ENCODE data around the gene GNG7. TPM values are rescaled to one million over a fixed set of nuclear protein-coding genes. Genes with fewer than 3 reads are reported as not detected.

The GNG7 gene
- total and polyA plus RNA-seq, 2 donors (not counting 3 experiments of a cell fraction or from before 2014, with no cell fraction given): 0.29 to 0.84 TPM

DNA sequence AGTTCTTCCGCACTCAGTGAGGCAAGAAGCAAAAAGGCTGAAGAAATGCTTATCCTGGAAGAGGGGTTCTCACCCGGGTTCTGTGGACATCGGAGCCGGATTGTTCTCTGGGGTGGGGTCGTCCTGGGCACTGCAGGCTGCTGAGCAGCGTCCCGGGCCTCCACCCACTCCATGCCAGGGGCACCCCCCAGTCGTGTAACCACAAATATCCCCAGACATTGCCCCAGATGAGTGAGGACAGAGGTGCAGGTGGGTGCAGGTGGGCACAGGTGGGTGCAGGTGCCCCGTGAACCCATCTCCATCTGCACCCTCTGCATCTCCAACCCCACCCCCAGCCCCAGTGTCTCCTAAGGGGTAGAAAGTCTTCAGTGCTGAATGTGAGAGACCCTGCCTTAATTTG lies 67.5 kb downstream of the GNG7 start:
- no peaks in the 10 kb centered on the region for H3K27me3 ChIP-seq (ENCODE audit: control insufficient read depth in 2 of 2, insufficient read depth in 2 of 2, low read length in 2 of 2)
- no peak overlapping the region for H3K27ac ChIP-seq (ENCODE audit: insufficient read depth, low read depth, low read length)
- POLR2A ChIA-PET: interaction anchor here (0.6 kb wide), 1 partner anchor 216 kb away, joined by 3 read pairs; no protein-coding TSS in a partner anchor
- no peaks in the 10 kb centered on the region for H3K36me3 ChIP-seq (ENCODE audit: control insufficient read depth in 2 of 2, extremely low read depth in 1 of 2, insufficient read depth in 2 of 2, low read length in 2 of 2)
- no peak overlapping the region for H3K4me2 ChIP-seq (ENCODE audit: insufficient read depth, low read length)
- no peaks in the 10 kb centered on the region for H4K20me1 ChIP-seq (replicated peaks; ENCODE audit: control insufficient read depth, extremely low read depth, insufficient read depth, low read length)
- FAIRE-seq: no peak
- no peaks in the 10 kb centered on the region for H3K9me3 ChIP-seq (replicated peaks; ENCODE audit: control insufficient read depth, insufficient read depth, low read length)
- intact Hi-C loops (cut with micrococcal nuclease): no loop called here
- no peaks in the 10 kb centered on the region for H3K9me1 ChIP-seq (replicated peaks; ENCODE audit: control insufficient read depth, extremely low read depth, insufficient read depth, low read length)
- TF ChIP-seq MYC (IDR thresholded peaks at IDR 0.05; ENCODE audit: low read depth, low read length): no peak
- TF ChIP-seq, protein P1, sequence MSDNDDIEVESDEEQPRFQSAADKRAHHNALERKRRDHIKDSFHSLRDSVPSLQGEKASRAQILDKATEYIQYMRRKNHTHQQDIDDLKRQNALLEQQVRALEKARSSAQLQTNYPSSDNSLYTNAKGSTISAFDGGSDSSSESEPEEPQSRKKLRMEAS (IDR thresholded peaks at IDR 0.05; ENCODE audit: insufficient read depth, insufficient read length): no peak
- TF ChIP-seq GATA2 (IDR thresholded peaks at IDR 0.05; ENCODE audit: insufficient read depth, insufficient read length, low read depth, low read length): no peak
- TF ChIP-seq, protein P2, sequence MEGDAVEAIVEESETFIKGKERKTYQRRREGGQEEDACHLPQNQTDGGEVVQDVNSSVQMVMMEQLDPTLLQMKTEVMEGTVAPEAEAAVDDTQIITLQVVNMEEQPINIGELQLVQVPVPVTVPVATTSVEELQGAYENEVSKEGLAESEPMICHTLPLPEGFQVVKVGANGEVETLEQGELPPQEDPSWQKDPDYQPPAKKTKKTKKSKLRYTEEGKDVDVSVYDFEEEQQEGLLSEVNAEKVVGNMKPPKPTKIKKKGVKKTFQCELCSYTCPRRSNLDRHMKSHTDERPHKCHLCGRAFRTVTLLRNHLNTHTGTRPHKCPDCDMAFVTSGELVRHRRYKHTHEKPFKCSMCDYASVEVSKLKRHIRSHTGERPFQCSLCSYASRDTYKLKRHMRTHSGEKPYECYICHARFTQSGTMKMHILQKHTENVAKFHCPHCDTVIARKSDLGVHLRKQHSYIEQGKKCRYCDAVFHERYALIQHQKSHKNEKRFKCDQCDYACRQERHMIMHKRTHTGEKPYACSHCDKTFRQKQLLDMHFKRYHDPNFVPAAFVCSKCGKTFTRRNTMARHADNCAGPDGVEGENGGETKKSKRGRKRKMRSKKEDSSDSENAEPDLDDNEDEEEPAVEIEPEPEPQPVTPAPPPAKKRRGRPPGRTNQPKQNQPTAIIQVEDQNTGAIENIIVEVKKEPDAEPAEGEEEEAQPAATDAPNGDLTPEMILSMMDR (IDR thresholded peaks at IDR 0.05; ENCODE audit: extremely low read depth in 1 of 2, insufficient read depth in 1 of 2, low read depth in 1 of 2, low read length in 2 of 2): no peak
- TF ChIP-seq JUN (IDR thresholded peaks at IDR 0.05; ENCODE audit: borderline replicate concordance, insufficient read depth, insufficient read length, low read depth): no peak
- TF ChIP-seq FOS (IDR thresholded peaks at IDR 0.05; ENCODE audit: borderline replicate concordance, insufficient read depth, low read length): no peak
- no peak for TF ChIP-seq EZH2 (IDR thresholded peaks at IDR 0.05; ENCODE audit: borderline replicate concordance, low read depth, low read length, severe bottlenecking)
- no peak for TF ChIP-seq POLR2A (IDR thresholded peaks at IDR 0.05; ENCODE audit: low read depth, low read length)
- TF ChIP-seq POLR2AphosphoS5 (IDR thresholded peaks at IDR 0.05; ENCODE audit: insufficient read depth, low read depth, low read length): no peak
- H3K79me2 ChIP-seq (ENCODE audit: control insufficient read depth, insufficient read depth, low read length): no peaks in the 10 kb centered on the region
- dilution Hi-C loops (cut with MboI; ENCODE audit: extremely low pct_ligation_motif_present, low sequenced_read_pairs): no loop called here
- H2AFZ ChIP-seq (ENCODE audit: low read depth, low read length): no peak overlapping the region
- CTCF ChIA-PET: interaction anchor here (4.4 to 7.6 kb wide), 2 partner anchors 17 to 23 kb away, joined by 61 to 171 read pairs; no protein-coding TSS in a partner anchor
- no peak overlapping the region for H3K9ac ChIP-seq (replicated peaks; ENCODE audit: extremely low read depth, insufficient read depth, low read length)
- peaks cover 3% of the 10 kb centered on the region for H3K4me1 ChIP-seq (ENCODE audit: control insufficient read depth, extremely low read depth, insufficient read depth, low read length)
- DNase-seq (ENCODE audit: low read depth, low spot score): no peak
- BruUV-seq (replicated peaks): no TSS peak
- H3K4me3 ChIP-seq (replicated peaks in 1 of 3; ENCODE audit: insufficient read depth in 1 of 3, low read depth in 1 of 3, low read length in 3 of 3): no peak overlapping the region

Measured in endothelial cell of umbilical vein (primary cell).